ENCODE results near the gene HRK. TPM values are rescaled to one million over a fixed set of nuclear protein-coding genes. Genes with fewer than 3 reads are reported as not detected.

Gene HRK
- total RNA-seq, 1 experiment from 2014 or later, result 0.33 TPM

- Histone ChIP-seq H3K4me2 (ENCODE audit: low read length) (0 out of 2 replicates have a peak overlapping the region, but pooled peaks have one; percentile 16), H3K4me3 (ENCODE audit: low read length) (no peak overlapping the region), H3K9me2 (replicated peaks; ENCODE audit: low read length) (no peaks in the 10 kb centered on the region), H3K27ac (ENCODE audit: low read length) (peak overlapping the region; percentile 33), H4K20me1 (ENCODE audit: low read length) (peaks cover 4% of the 10 kb centered on the region; the same call in 1 of the 2 replicates), H3K27me3 (ENCODE audit: low read length) (no peaks in the 10 kb centered on the region), H3K79me2 (ENCODE audit: low read length) (peaks cover 5% of the 10 kb centered on the region; the same call in 1 of the 2 replicates), H3K36me3 (ENCODE audit: low read depth, low read length) (no peaks in the 10 kb centered on the region), H3K9ac (ENCODE audit: low read length) (no peak overlapping the region), H3F3A (ENCODE audit: low read length, unreplicated experiment) (peaks cover 7% of the 10 kb centered on the region), H3K9me3 (ENCODE audit: low read length) (no peaks in the 10 kb centered on the region), H2AFZ (ENCODE audit: low read length) (no peak overlapping the region), H3K4me1 (ENCODE audit: insufficient read depth, low read length) (peaks cover 22% of the 10 kb centered on the region)
- ATAC-seq (peak; percentile 85), DNase-seq (peak; percentile 92)
- TF ChIP-seq EZH2phosphoT487 (IDR thresholded peaks at IDR 0.05; ENCODE audit: borderline replicate concordance, low read length), result no peak
- TF ChIP-seq EZH2 (IDR thresholded peaks at IDR 0.05; ENCODE audit: low read length, unreplicated experiment), result no peak
- TF ChIP-seq, protein P1, sequence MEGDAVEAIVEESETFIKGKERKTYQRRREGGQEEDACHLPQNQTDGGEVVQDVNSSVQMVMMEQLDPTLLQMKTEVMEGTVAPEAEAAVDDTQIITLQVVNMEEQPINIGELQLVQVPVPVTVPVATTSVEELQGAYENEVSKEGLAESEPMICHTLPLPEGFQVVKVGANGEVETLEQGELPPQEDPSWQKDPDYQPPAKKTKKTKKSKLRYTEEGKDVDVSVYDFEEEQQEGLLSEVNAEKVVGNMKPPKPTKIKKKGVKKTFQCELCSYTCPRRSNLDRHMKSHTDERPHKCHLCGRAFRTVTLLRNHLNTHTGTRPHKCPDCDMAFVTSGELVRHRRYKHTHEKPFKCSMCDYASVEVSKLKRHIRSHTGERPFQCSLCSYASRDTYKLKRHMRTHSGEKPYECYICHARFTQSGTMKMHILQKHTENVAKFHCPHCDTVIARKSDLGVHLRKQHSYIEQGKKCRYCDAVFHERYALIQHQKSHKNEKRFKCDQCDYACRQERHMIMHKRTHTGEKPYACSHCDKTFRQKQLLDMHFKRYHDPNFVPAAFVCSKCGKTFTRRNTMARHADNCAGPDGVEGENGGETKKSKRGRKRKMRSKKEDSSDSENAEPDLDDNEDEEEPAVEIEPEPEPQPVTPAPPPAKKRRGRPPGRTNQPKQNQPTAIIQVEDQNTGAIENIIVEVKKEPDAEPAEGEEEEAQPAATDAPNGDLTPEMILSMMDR (conservative IDR thresholded peaks at IDR 0.05; ENCODE audit: low read depth, low read length), result no peak
- ChIA-PET POLR2A (ENCODE audit: unreplicated experiment) (no interaction called here), CTCF (no interaction called here)
- no TSS peak for BruUV-seq (replicated peaks)
- intact Hi-C loops (cut with micrococcal nuclease), result loop anchor here (10.0 kb wide), 1 partner anchor 101 kb away; the partner anchor contains the start of gene FBXW8
Observed at GRCh38 chr12:116813271-116814041, 67.8 kb downstream of the HRK start.

DNA sequence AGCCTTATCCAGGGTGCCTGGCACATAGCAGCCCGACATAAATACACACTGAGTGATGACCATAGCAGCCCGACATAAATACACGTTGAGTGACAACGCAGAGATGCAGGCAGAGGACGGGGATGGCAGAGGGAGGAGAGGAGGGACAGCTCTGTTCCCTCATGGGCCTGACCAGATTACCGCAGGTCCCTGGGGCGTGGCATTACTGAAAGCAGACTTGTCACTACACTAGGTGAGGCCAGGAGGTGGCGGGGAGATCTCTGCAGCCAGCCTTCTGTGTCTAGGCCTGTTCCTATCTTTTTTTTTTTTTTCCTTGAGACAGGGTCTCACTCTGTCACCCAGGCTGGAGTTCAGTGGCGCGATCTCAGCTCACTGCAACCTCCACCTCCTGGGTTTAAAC is 69.0 kb downstream of the HRK start:
- Histone ChIP-seq H3K4me2 (ENCODE audit: low read length) (no peak overlapping the region), H3K9me2 (replicated peaks; ENCODE audit: low read length) (no peaks in the 10 kb centered on the region), H3K27me3 (ENCODE audit: low read length) (no peaks in the 10 kb centered on the region), H3K9ac (ENCODE audit: low read length) (no peak overlapping the region), H3K79me2 (ENCODE audit: low read length) (no peaks in the 10 kb centered on the region), H3F3A (ENCODE audit: low read length, unreplicated experiment) (peaks cover 7% of the 10 kb centered on the region), H3K36me3 (ENCODE audit: low read depth, low read length) (no peaks in the 10 kb centered on the region), H3K4me3 (ENCODE audit: low read length) (no peak overlapping the region), H3K4me1 (ENCODE audit: insufficient read depth, low read length) (peaks cover 17% of the 10 kb centered on the region), H3K9me3 (ENCODE audit: low read length) (no peaks in the 10 kb centered on the region), H4K20me1 (ENCODE audit: low read length) (peaks cover 4% of the 10 kb centered on the region; the same call in 1 of the 2 replicates), H3K27ac (ENCODE audit: low read length) (no peak overlapping the region), H2AFZ (ENCODE audit: low read length) (no peak overlapping the region)
- ChIA-PET CTCF (no interaction called here), POLR2A (ENCODE audit: unreplicated experiment) (no interaction called here)
- ATAC-seq (no peak), DNase-seq (no peak)
- intact Hi-C loops (cut with micrococcal nuclease), result loop anchor here (10.0 kb wide), 1 partner anchor 103 kb away; the partner anchor contains the start of gene FBXW8
- BruUV-seq (replicated peaks), result no TSS peak
- no peak for TF ChIP-seq EZH2 (IDR thresholded peaks at IDR 0.05; ENCODE audit: low read length, unreplicated experiment)
- TF ChIP-seq EZH2phosphoT487 (IDR thresholded peaks at IDR 0.05; ENCODE audit: borderline replicate concordance, low read length), result no peak
- TF ChIP-seq, protein P1 (conservative IDR thresholded peaks at IDR 0.05; ENCODE audit: low read depth, low read length), result no peak

Data from PC-3 (cell line).